ENCODE data around the gene CLIC4. TPM values are rescaled to one million over a fixed set of nuclear protein-coding genes. Genes with fewer than 3 reads are reported as not detected.

CLIC4 gene
- total RNA-seq, 4 donors from 2014 or later = 294 to 434 (median 374) TPM

- H3K27ac ChIP-seq = peak overlapping the region; percentile 57 to 63
- no peaks in the 10 kb centered on the region for H3K27me3 ChIP-seq
- intact Hi-C loops (cut with DNase I; ENCODE audit: low total_unique reads) = no loop called here
- H3K4me1 ChIP-seq = peaks cover 0 to 18% of the 10 kb centered on the region in 2 donors
- no peaks in the 10 kb centered on the region for H3K9me3 ChIP-seq
- TF ChIP-seq POLR2A (IDR thresholded peaks at IDR 0.05) = no peak
- TF ChIP-seq CTCF (IDR thresholded peaks at IDR 0.05) = peak; percentile 79 to 89 (median 86)
- no peaks in the 10 kb centered on the region for H3K36me3 ChIP-seq
- no peak overlapping the region for H3K4me3 ChIP-seq
- no peak for DNase-seq
These were observed 85.5 kb downstream of the CLIC4 start for GRCh38 chr1:24830680-24831272.

GRCh38 chr1:24841593-24841992, 96.3 kb downstream of the CLIC4 start:
- H3K27me3 ChIP-seq = no peaks in the 10 kb centered on the region
- no peak overlapping the region for H3K4me3 ChIP-seq
- no peaks in the 10 kb centered on the region for H3K36me3 ChIP-seq
- intact Hi-C loops (cut with DNase I; ENCODE audit: low total_unique reads) = no loop called here
- H3K4me1 ChIP-seq = no peaks in the 10 kb centered on the region
- no peak overlapping the region for H3K27ac ChIP-seq
- no peaks in the 10 kb centered on the region for H3K9me3 ChIP-seq
- no peak for DNase-seq
- TF ChIP-seq POLR2A (IDR thresholded peaks at IDR 0.05) = no peak
- TF ChIP-seq CTCF (IDR thresholded peaks at IDR 0.05) = no peak

- TF ChIP-seq POLR2A (IDR thresholded peaks at IDR 0.05) = no peak
- no peak for TF ChIP-seq CTCF (IDR thresholded peaks at IDR 0.05)
- Histone ChIP-seq H3K27me3 (no peaks in the 10 kb centered on the region), H3K36me3 (no peaks in the 10 kb centered on the region), H3K4me1 (no peaks in the 10 kb centered on the region), H3K9me3 (no peaks in the 10 kb centered on the region), H3K27ac (no peak overlapping the region), H3K4me3 (no peak overlapping the region)
- DNase-seq = no peak
- intact Hi-C loops (cut with DNase I; ENCODE audit: low total_unique reads) = no loop called here
These were observed 101.4 kb downstream of the CLIC4 start for GRCh38 chr1:24846671-24847070.

- peak in 1 of 2 donors; percentile 24 for TF ChIP-seq POLR2A (IDR thresholded peaks at IDR 0.05)
- TF ChIP-seq CTCF (IDR thresholded peaks at IDR 0.05) = peak; percentile 89 to 95 (median 93)
- Histone ChIP-seq H3K27ac (peak overlapping the region; percentile 71 to 72), H3K36me3 (no peaks in the 10 kb centered on the region), H3K27me3 (no peaks in the 10 kb centered on the region), H3K4me3 (peak overlapping the region; percentile 43 to 44), H3K9me3 (no peaks in the 10 kb centered on the region), H3K4me1 (no peaks in the 10 kb centered on the region)
- intact Hi-C loops (cut with DNase I; ENCODE audit: low total_unique reads) = no loop called here
- peak; percentile 90 to 91 for DNase-seq
These were observed 103.0 kb downstream of the CLIC4 start for GRCh38 chr1:24847995-24848881.

GRCh38 chr1:24849672-24850295, 104.5 kb downstream of the CLIC4 start:
- DNase-seq = no peak
- no peaks in the 10 kb centered on the region for H3K36me3 ChIP-seq
- no peaks in the 10 kb centered on the region for H3K9me3 ChIP-seq
- no peak overlapping the region for H3K4me3 ChIP-seq
- no peaks in the 10 kb centered on the region for H3K27me3 ChIP-seq
- no peaks in the 10 kb centered on the region for H3K4me1 ChIP-seq
- intact Hi-C loops (cut with DNase I; ENCODE audit: low total_unique reads) = no loop called here
- TF ChIP-seq POLR2A (IDR thresholded peaks at IDR 0.05) = no peak
- H3K27ac ChIP-seq = no peak overlapping the region
